IMR-90 (cell line): ENCODE results near the gene DSG1. TPM values are rescaled to one million over a fixed set of nuclear protein-coding genes. Genes with fewer than 3 reads are reported as not detected.

ENCODE experiments used
- ATAC-seq: fragments of 200-7000 bp; cut with Tn5 transposase; 2 replicates; pipeline ENCODE4 v1.9.1; 2020; ENCODE audit warnings: low read depth, mild to moderate bottlenecking, moderate library complexity
- BruUV-seq: library from RNA; stranded (reverse); fragments of 400-500 nt; replicated peaks from 2 replicates; lab custom pipeline; 2021; lab: Mats Ljungman, UMichigan
- CTCF ChIA-PET: fragments of 300-600 bp; formaldehyde crosslinking; extraction: SDS; loops from one replicate; lab custom pipeline; 2021; ENCODE audit warnings: antibody characterized with exemption; lab: Yijun Ruan, JAX
- POLR2A ChIA-PET: fragments of 300-600 bp; sonication (Branson Sonifier 250); formaldehyde crosslinking; loops from one replicate; lab custom pipeline; 2022; ENCODE audit warnings: antibody characterized with exemption; ENCODE audit not compliant: unreplicated experiment; lab: Charles Lee
- DNase-seq: peaks from one replicate; pipeline ENCODE4 v3.0.0; 2013
- H2AFZ ChIP-seq: replicated peaks from 2 replicates; pipeline ENCODE3; 2013; ENCODE audit warnings: low read length, mild to moderate bottlenecking; ENCODE audit not compliant: poor library complexity
- H2AK5ac ChIP-seq: 2 replicates; pipeline ENCODE4 v1.6.1; 2013; ENCODE audit warnings: low read depth, low read length, inconsistent platforms
- H2AK9ac ChIP-seq: replicated peaks from 2 replicates; pipeline ENCODE3; 2013; ENCODE audit warnings: mild to moderate bottlenecking, low read depth, low read length, moderate library complexity; ENCODE audit not compliant: poor library complexity
- H2BK120ac ChIP-seq: 2 replicates; pipeline ENCODE4 v1.6.1; 2013; ENCODE audit warnings: low read depth, low read length, inconsistent platforms
- H2BK15ac ChIP-seq: 3 replicates; pipeline ENCODE4 v1.6.1; 2013; ENCODE audit warnings: low read depth, low read length, inconsistent platforms
- H2BK20ac ChIP-seq: 2 replicates; pipeline ENCODE4 v1.6.1; 2013; ENCODE audit warnings: low read depth, mild to moderate bottlenecking, inconsistent platforms, low read length, moderate library complexity
- H2BK5ac ChIP-seq: 2 replicates; pipeline ENCODE4 v1.6.1; 2013; ENCODE audit warnings: mild to moderate bottlenecking, low read depth, low read length, inconsistent platforms; ENCODE audit not compliant: poor library complexity, severe bottlenecking
- H3K14ac ChIP-seq: replicated peaks from 2 replicates; pipeline ENCODE4 v1.6.1; 2013; ENCODE audit warnings: low read depth, low read length, inconsistent platforms
- H3K18ac ChIP-seq: 2 replicates; pipeline ENCODE4 v1.6.1; 2013; ENCODE audit warnings: low read depth, low read length, control low read depth
- H3K23ac ChIP-seq: 2 replicates; pipeline ENCODE4 v1.6.1; 2013; ENCODE audit warnings: low read depth, low read length, inconsistent platforms
- H3K27ac ChIP-seq: 2 replicates; pipeline ENCODE4 v1.5.1; 2013; ENCODE audit warnings: mild to moderate bottlenecking, control low read depth, low read length; ENCODE audit not compliant: insufficient read depth
- H3K27me3 ChIP-seq: 2 replicates; pipeline ENCODE4 v1.6.1; 2013; ENCODE audit warnings: low read length; ENCODE audit not compliant: control insufficient read depth, insufficient read depth
- H3K36me3 ChIP-seq: 2 replicates; pipeline ENCODE4 v1.6.1; 2013; ENCODE audit warnings: low read length, mixed read lengths; ENCODE audit not compliant: control insufficient read depth, insufficient read depth
- H3K4ac ChIP-seq: 2 replicates; pipeline ENCODE4 v1.6.1; 2013; ENCODE audit warnings: low read depth, low read length, inconsistent platforms
- H3K4me1 ChIP-seq: 2 replicates; pipeline ENCODE4 v1.6.1; 2013; ENCODE audit warnings: low read length, mixed read lengths; ENCODE audit not compliant: control insufficient read depth, insufficient read depth
- H3K4me2 ChIP-seq: 2 replicates; pipeline ENCODE4 v1.6.1; 2013; ENCODE audit warnings: low read depth, mild to moderate bottlenecking, control low read depth, low read length, moderate library complexity
- H3K4me3 ChIP-seq: 2 replicates; pipeline ENCODE4 v1.5.1; 2013; ENCODE audit warnings: low read depth, mild to moderate bottlenecking, control low read depth, low read length, moderate library complexity; ENCODE audit not compliant: insufficient read depth
- H3K56ac ChIP-seq: 2 replicates; pipeline ENCODE4 v1.6.1; 2013; ENCODE audit warnings: low read length, inconsistent platforms; ENCODE audit not compliant: insufficient read depth; ENCODE audit errors: extremely low read depth
- H3K79me1 ChIP-seq, 2 experiments: 2 replicates each; pipeline ENCODE4 v1.6.1; 2013; ENCODE audit warnings: low read length in 2 of 2, inconsistent platforms in 1 of 2, low read depth in 1 of 2
- H3K9ac ChIP-seq: 2 replicates; pipeline ENCODE4 v1.6.1; 2013; ENCODE audit warnings: low read depth, low read length, control low read depth
- H3K9me1 ChIP-seq: 2 replicates; pipeline ENCODE4 v1.6.1; 2013; ENCODE audit warnings: low read length, inconsistent platforms; ENCODE audit not compliant: insufficient read depth
- H3K9me3 ChIP-seq: 2 replicates; pipeline ENCODE4 v1.6.1; 2013; ENCODE audit warnings: low read length; ENCODE audit not compliant: control insufficient read depth, insufficient read depth
- H4K20me1 ChIP-seq: 2 replicates; pipeline ENCODE4 v1.6.1; 2013; ENCODE audit warnings: low read length, inconsistent platforms; ENCODE audit not compliant: insufficient read depth
- H4K5ac ChIP-seq: 2 replicates; pipeline ENCODE4 v1.6.1; 2013; ENCODE audit warnings: mild to moderate bottlenecking, low read depth, low read length, control low read depth
- H4K8ac ChIP-seq, 2 experiments: 2 replicates each; pipeline ENCODE4 v1.6.1; 2013; ENCODE audit warnings: low read depth in 2 of 2, low read length in 2 of 2, control low read depth in 1 of 2, inconsistent platforms in 1 of 2
- H4K91ac ChIP-seq: 2 replicates; pipeline ENCODE4 v1.6.1; 2013; ENCODE audit warnings: low read depth, low read length, inconsistent platforms; ENCODE audit not compliant: insufficient read depth
- BHLHE40 ChIP-seq: fragments of 150-350 bp; IDR thresholded peaks from 2 replicates; pipeline ENCODE4 v1.6.1; 2016; ENCODE audit warnings: mild to moderate bottlenecking, low read depth, low read length
- CHD1 ChIP-seq: IDR thresholded peaks from 2 replicates; pipeline ENCODE4 v1.6.1; 2012; ENCODE audit warnings: low read depth, low read length, improper control_type of control experiment
- FOS ChIP-seq: fragments of 150-350 bp; IDR thresholded peaks from 2 replicates; pipeline ENCODE4 v1.6.1; 2016; ENCODE audit warnings: low read depth, low read length
- MAFK ChIP-seq: IDR thresholded peaks from 2 replicates; pipeline ENCODE4 v1.6.1; 2012; ENCODE audit warnings: low read depth, low read length, improper control_type of control experiment
- RAD21 ChIP-seq: IDR thresholded peaks from 2 replicates; pipeline ENCODE4 v1.6.1; 2012; ENCODE audit warnings: low read length, improper control_type of control experiment
- RFX5 ChIP-seq: IDR thresholded peaks from 2 replicates; pipeline ENCODE4 v1.8.0; 2012; ENCODE audit warnings: low read depth, mild to moderate bottlenecking, low read length, moderate library complexity
- SMC3 ChIP-seq: fragments of 150-350 bp; IDR thresholded peaks from 2 replicates; pipeline ENCODE4 v1.6.1; 2016; ENCODE audit warnings: low read depth, mild to moderate bottlenecking, antibody characterized with exemption, low read length, moderate library complexity
- WGBS, 2 experiments: methylation state at CpG; one replicate each; pipeline versions ENCODE4 v1.1.5 to v1.1.7; 2013; ENCODE audit warnings: missing lambda C conversion rate in 2 of 2; ENCODE audit not compliant: insufficient read length in 1 of 2; ENCODE audit errors: extremely low coverage in 2 of 2; 5-methylcytosine and 5-hydroxymethylcytosine counted together
- dilution Hi-C: fragments of 300-500 bp; cut with HindIII; formaldehyde crosslinking; loops from one replicate; pipeline ENCODE4 v1.14.3; 2018; ENCODE audit warnings: low sequenced_read_pairs; ENCODE audit not compliant: unreplicated experiment
- in situ Hi-C: fragments of 300-500 bp; cut with MboI; formaldehyde crosslinking; loops from 3 replicates; pipeline ENCODE4 v1.14.3; 2019; ENCODE audit warnings: low sequenced_read_pairs, inconsistent platforms, mixed read lengths
- intact Hi-C: fragments of 100-400 bp; cut with micrococcal nuclease; formaldehyde crosslinking; loops from 2 replicates; pipeline ENCODE4 v1.10.0; 2022
- polyA plus RNA-seq, 3 experiments: library from polyadenylated mRNA; depleted of rRNA; stranded (reverse); fragments of >200 nt; gene quantifications; 2 replicates each; pipeline ENCODE4 v1.2.3, GENCODE V29; 2012; ENCODE audit warnings: low replicate concordance in 1 of 3
- total RNA-seq: library from RNA; depleted of rRNA; stranded (reverse); fragments of >200 nt; gene quantifications from 2 replicates; pipeline ENCODE4 v1.2.3, GENCODE V29; 2012

Gene DSG1
- total and polyA plus RNA-seq, 2 of the 4 experiments (the other 2 are of a cell fraction), result not detected

GRCh38 chr18:31401156-31402025 is 83.4 kb downstream of the DSG1 start:
- Histone ChIP-seq H3K36me3 (no peaks in the 10 kb centered on the region), H2BK15ac (no peak overlapping the region), H3K4me2 (no peak overlapping the region), H4K20me1 (no peaks in the 10 kb centered on the region), H3K18ac (no peak overlapping the region), H3K27ac (no peak overlapping the region), H4K8ac (no peak overlapping the region), H2BK5ac (no peak overlapping the region), H3K9ac (no peak overlapping the region), H2AK9ac (no peak overlapping the region), H3K4ac (no peak overlapping the region), H2BK120ac (no peak overlapping the region), H2AFZ (no peak overlapping the region), H4K5ac (no peak overlapping the region), H3K27me3 (no peaks in the 10 kb centered on the region), H3K4me1 (no peaks in the 10 kb centered on the region), H3K9me3 (no peaks in the 10 kb centered on the region), H4K91ac (no peak overlapping the region), H3K9me1 (no peaks in the 10 kb centered on the region), H3K4me3 (no peak overlapping the region), H3K14ac (no peak overlapping the region), H3K79me1 (no peaks in the 10 kb centered on the region), H3K56ac (no peak overlapping the region), H2BK20ac (no peak overlapping the region), H3K23ac (no peak overlapping the region), H2AK5ac (no peak overlapping the region)
- ChIA-PET CTCF (no interaction called here), POLR2A (no interaction called here)
- ATAC-seq, result no peak
- no TSS peak for BruUV-seq
- WGBS, 2 experiments, result no CpG with 5 or more reads among the region's 6 CpGs
- TF ChIP-seq MAFK (no peak), BHLHE40 (no peak), CHD1 (no peak), RAD21 (no peak), SMC3 (no peak), RFX5 (no peak), FOS (no peak)
- in situ Hi-C loops (no loop called here), dilution Hi-C loops (no loop called here), intact Hi-C loops (no loop called here)
- no peak for DNase-seq
